ES-I3 (cell line): ENCODE measurements around the gene KRTAP10-5.
"Not testable (repeated sequence)": the region's sequence is repeated elsewhere in the genome, so short reads cannot be mapped to it uniquely, and the experiment has no call there.

ENCODE experiments used
- H3K36me3 ChIP-seq: 2 replicates; pipeline ENCODE4 v1.6.1; 2013; ENCODE audit warnings: mild to moderate bottlenecking, low read length, control low read depth, moderate library complexity; ENCODE audit not compliant: insufficient read depth
- H3K4me1 ChIP-seq: 2 replicates; pipeline ENCODE4 v1.6.1; 2013; ENCODE audit warnings: mild to moderate bottlenecking, control low read depth, low read length; ENCODE audit not compliant: insufficient read depth
- H3K9ac ChIP-seq: 2 replicates; pipeline ENCODE4 v1.6.1; 2013; ENCODE audit warnings: low read depth, mild to moderate bottlenecking, low read length, moderate library complexity
- H3K9me3 ChIP-seq: 2 replicates; pipeline ENCODE4 v1.6.1; 2013; ENCODE audit warnings: mild to moderate bottlenecking, low read length, moderate library complexity; ENCODE audit not compliant: control insufficient read depth, insufficient read depth

Gene KRTAP10-5

GRCh38 chr21:44615466-44615865 lies 35.1 kb upstream of the KRTAP10-5 start:
- no peak overlapping the region for H3K9ac ChIP-seq
- peaks cover 5% of the 10 kb centered on the region for H3K9me3 ChIP-seq
- H3K36me3 ChIP-seq = no peaks in the 10 kb centered on the region
- H3K4me1 ChIP-seq = no peaks in the 10 kb centered on the region

GRCh38 chr21:44614961-44615391 lies 34.6 kb upstream of the KRTAP10-5 start:
- H3K36me3 ChIP-seq = no peaks in the 10 kb centered on the region
- H3K9ac ChIP-seq = no peak overlapping the region
- peaks cover 4% of the 10 kb centered on the region for H3K9me3 ChIP-seq
- no peaks in the 10 kb centered on the region for H3K4me1 ChIP-seq

GRCh38 chr21:44614161-44614631 lies 33.8 kb upstream of the KRTAP10-5 start:
- H3K9me3 ChIP-seq = peaks cover 4% of the 10 kb centered on the region; the same call in 1 of the 2 replicates
- no peaks in the 10 kb centered on the region for H3K36me3 ChIP-seq
- H3K9ac ChIP-seq = no peak overlapping the region
- no peaks in the 10 kb centered on the region for H3K4me1 ChIP-seq

- H3K9ac ChIP-seq = no peak overlapping the region
- no peaks in the 10 kb centered on the region for H3K4me1 ChIP-seq
- peaks cover 5% of the 10 kb centered on the region; the same call in 1 of the 2 replicates for H3K9me3 ChIP-seq
- H3K36me3 ChIP-seq = no peaks in the 10 kb centered on the region
Measured at GRCh38 chr21:44613386-44614155, 33.2 kb upstream of the KRTAP10-5 start.

- Histone ChIP-seq H3K9ac (no peak overlapping the region), H3K9me3 (peaks cover 5% of the 10 kb centered on the region; the same call in 1 of the 2 replicates), H3K36me3 (no peaks in the 10 kb centered on the region)
Measured at GRCh38 chr21:44612669-44613229, 32.3 kb upstream of the KRTAP10-5 start.

GRCh38 chr21:44612029-44612486 lies 31.7 kb upstream of the KRTAP10-5 start, which contains the start of gene KRTAP10-8:
KRTAP10-8 (plus strand) TSS chr21:44612079; CDS start chr21:44612101, 22 bp downstream.
- Histone ChIP-seq H3K9ac (no peak within 1 kb of the TSS), H3K9me3 (peaks cover 5% of the 10 kb centered on the region; the same call in 1 of the 2 replicates), H3K4me1 (no peaks in the 10 kb centered on the region), H3K36me3 (no peaks in the 10 kb centered on the region)

More at GRCh38 chr21:44612669-44613229, 32.3 kb upstream of the KRTAP10-5 start:
- no peaks in the 10 kb centered on the region for H3K4me1 ChIP-seq

- Histone ChIP-seq H3K36me3 (no peaks in the 10 kb centered on the region), H3K9ac (no peak overlapping the region), H3K9me3 (peaks cover 5% of the 10 kb centered on the region; the same call in 1 of the 2 replicates), H3K4me1 (no peaks in the 10 kb centered on the region)
Measured at GRCh38 chr21:44611551-44611950, 31.1 kb upstream of the KRTAP10-5 start.

GRCh38 chr21:44610157-44610843 lies 29.9 kb upstream of the KRTAP10-5 start:
- H3K4me1 ChIP-seq, H3K36me3 ChIP-seq, H3K9me3 ChIP-seq, H3K9ac ChIP-seq: not testable (repeated sequence)

GRCh38 chr21:44609193-44609592 lies 28.8 kb upstream of the KRTAP10-5 start:
- no peaks in the 10 kb centered on the region for H3K36me3 ChIP-seq
- no peak overlapping the region for H3K9ac ChIP-seq
- H3K9me3 ChIP-seq = peaks cover 5% of the 10 kb centered on the region; the same call in 1 of the 2 replicates
- H3K4me1 ChIP-seq = no peaks in the 10 kb centered on the region

- no peaks in the 10 kb centered on the region for H3K36me3 ChIP-seq
- H3K9ac ChIP-seq = no peak overlapping the region
- peaks cover 5% of the 10 kb centered on the region; the same call in 1 of the 2 replicates for H3K9me3 ChIP-seq
- H3K4me1 ChIP-seq = no peaks in the 10 kb centered on the region
Measured at GRCh38 chr21:44606495-44606894, 26.1 kb upstream of the KRTAP10-5 start.

- no peaks in the 10 kb centered on the region for H3K9me3 ChIP-seq
- no peak overlapping the region for H3K9ac ChIP-seq
- H3K36me3 ChIP-seq = no peaks in the 10 kb centered on the region
- no peaks in the 10 kb centered on the region for H3K4me1 ChIP-seq
Measured at GRCh38 chr21:44603911-44604310, 23.5 kb upstream of the KRTAP10-5 start.

GRCh38 chr21:44603109-44603875 lies 22.9 kb upstream of the KRTAP10-5 start:
- no peaks in the 10 kb centered on the region for H3K36me3 ChIP-seq
- H3K9me3 ChIP-seq = no peaks in the 10 kb centered on the region; the same call in 1 of the 2 replicates
- no peaks in the 10 kb centered on the region; the same call in 1 of the 2 replicates for H3K4me1 ChIP-seq
- no peak overlapping the region for H3K9ac ChIP-seq

GRCh38 chr21:44602463-44602850 lies 22.1 kb upstream of the KRTAP10-5 start:
- Histone ChIP-seq H3K36me3 (no peaks in the 10 kb centered on the region), H3K4me1 (no peaks in the 10 kb centered on the region; the same call in 1 of the 2 replicates), H3K9me3 (no peaks in the 10 kb centered on the region; the same call in 1 of the 2 replicates), H3K9ac (no peak overlapping the region)
